GM12878 (cell line): ENCODE measurements around the gene LPCAT4. TPM values are rescaled to one million over a fixed set of nuclear protein-coding genes. Genes with fewer than 3 reads are reported as not detected.

ENCODE experiments used
- ATAC-seq: fragments of 200-7000 bp; cut with Tn5 transposase; 3 replicates; pipeline ENCODE4 v1.9.1; 2020; ENCODE audit warnings: mild to moderate bottlenecking, moderate library complexity
- BruUV-seq: library from RNA; stranded (reverse); fragments of 400-500 nt; replicated peaks from 2 replicates; lab custom pipeline; 2021; lab: Mats Ljungman, UMichigan
- CTCF ChIA-PET: fragments of 300-600 bp; sonication (Branson Sonifier 250); formaldehyde crosslinking; extraction: SDS; loops from one replicate; lab custom pipeline; 2021; ENCODE audit warnings: inconsistent platforms; lab: Yijun Ruan, JAX
- POLR2A ChIA-PET: fragments of 350-600 bp; formaldehyde crosslinking; extraction: SDS; loops from one replicate; lab custom pipeline; 2021; ENCODE audit warnings: inconsistent platforms; lab: Charles Lee
- RAD21 ChIA-PET: fragments of 300-600 bp; sonication (Branson Sonifier 250); formaldehyde crosslinking; loops from one replicate; lab custom pipeline; 2023; ENCODE audit warnings: antibody characterized with exemption; ENCODE audit not compliant: unreplicated experiment; lab: Charles Lee
- SMC1A ChIA-PET: fragments of 300-600 bp; sonication (Branson Sonifier 250); formaldehyde crosslinking; loops from one replicate; lab custom pipeline; 2023; ENCODE audit not compliant: unreplicated experiment, uncharacterized antibody; lab: Charles Lee
- DNase-seq: peaks from one replicate; pipeline ENCODE4 v3.0.0-alpha.2; 2011; ENCODE audit warnings: low read depth, low spot score
- FAIRE-seq: peaks from 3 replicates; lab custom pipeline; 2011; peaks lifted over from hg19 to GRCh38; lab: Jason Lieb, UNC
- H2AFZ ChIP-seq: 2 replicates; pipeline ENCODE4 v1.6.0; 2011; ENCODE audit warnings: low read depth, low read length, control low read depth; ENCODE audit not compliant: control insufficient read depth
- H3K27ac ChIP-seq: 2 replicates; pipeline ENCODE4 v1.5.1; 2011; ENCODE audit warnings: control low read depth; ENCODE audit not compliant: control insufficient read depth, insufficient read depth
- H3K27me3 ChIP-seq, 2 experiments: replicated peaks in 1 of 2; 2 replicates each; pipeline versions ENCODE4 v1.6.0 to v1.6.1; 2011; ENCODE audit warnings: low read length in 1 of 2; ENCODE audit not compliant: control insufficient read depth in 2 of 2, insufficient read depth in 2 of 2
- H3K36me3 ChIP-seq, 2 experiments: 2 replicates each; pipeline ENCODE4 v1.5.1; 2011; ENCODE audit warnings: low read length in 1 of 2; ENCODE audit not compliant: control insufficient read depth in 2 of 2, insufficient read depth in 2 of 2
- H3K4me1 ChIP-seq: 2 replicates; pipeline ENCODE4 v1.6.1; 2011; ENCODE audit warnings: mild to moderate bottlenecking, low read length, moderate library complexity, mixed read lengths; ENCODE audit not compliant: control insufficient read depth, insufficient read depth
- H3K4me2 ChIP-seq: 2 replicates; pipeline ENCODE4 v1.6.0; 2011; ENCODE audit warnings: control low read depth; ENCODE audit not compliant: control insufficient read depth, insufficient read depth
- H3K4me3 ChIP-seq: fragments of 200-600 bp; sonication (generic); 2 replicates; pipeline ENCODE4 v1.5.1; 2016
- H3K79me2 ChIP-seq: 2 replicates; pipeline ENCODE4 v1.6.0; 2011; ENCODE audit warnings: low read length; ENCODE audit not compliant: control insufficient read depth, insufficient read depth
- H3K9ac ChIP-seq: 2 replicates; pipeline ENCODE4 v1.8.0; 2011; ENCODE audit warnings: low read length, control low read depth, mixed read lengths; ENCODE audit not compliant: control insufficient read depth, insufficient read depth
- H3K9me3 ChIP-seq: replicated peaks from 3 replicates; pipeline ENCODE4 v1.5.1; 2011; ENCODE audit warnings: mild to moderate bottlenecking, low read length; ENCODE audit not compliant: control insufficient read depth, insufficient read depth
- H4K20me1 ChIP-seq: 2 replicates; pipeline ENCODE4 v1.6.0; 2011; ENCODE audit not compliant: control insufficient read depth, insufficient read depth
- GATAD2B ChIP-seq: fragments of 450-650 bp; conservative IDR thresholded peaks from 2 replicates; pipeline ENCODE4 v1.6.1; 2017; ENCODE audit warnings: low read depth, mild to moderate bottlenecking, moderate library complexity
- MEF2A ChIP-seq: IDR thresholded peaks from 2 replicates; pipeline ENCODE4 v1.6.1; 2011; ENCODE audit warnings: low read depth, mild to moderate bottlenecking, low read length, moderate library complexity; ENCODE audit not compliant: insufficient read depth
- NFYB ChIP-seq: IDR thresholded peaks from 2 replicates; pipeline ENCODE4 v1.6.1; 2011; ENCODE audit warnings: low read depth, mild to moderate bottlenecking, low read length, improper control_type of control experiment, moderate library complexity; ENCODE audit not compliant: insufficient read depth
- SP1 ChIP-seq: IDR thresholded peaks from one replicate; pipeline ENCODE4 v1.6.1; 2011; ENCODE audit warnings: low read depth, low read length
- WGBS: methylation state at CpG from one replicate; pipeline ENCODE4 v1.1.6; 2016; ENCODE audit warnings: low lambda C conversion rate; ENCODE audit not compliant: insufficient replicate concordance, insufficient coverage; ENCODE audit errors: missing lambda C conversion rate; 5-methylcytosine and 5-hydroxymethylcytosine counted together
- in situ Hi-C: fragments of 300-500 bp; cut with MboI; formaldehyde crosslinking; loops from 9 replicates; pipeline ENCODE4 v1.14.3; 2018; ENCODE audit warnings: mixed read lengths
- intact Hi-C: fragments of 100-400 bp; cut with micrococcal nuclease; formaldehyde crosslinking; loops from one replicate; pipeline ENCODE4 v1.14.2; 2022; ENCODE audit not compliant: unreplicated experiment
- polyA plus RNA-seq, 11 experiments: library from polyadenylated mRNA; depleted of rRNA in 4 of 11; unstranded in 6 of 11; stranded (reverse) in 5 of 11; fragments of >200 nt; fragmentation: Nextera tagmentation in 4 of 11; fragmentation: Illumina TruSeq in 1 of 11; extraction: Ambion mirVana in 4 of 11; extraction: Trizol in 1 of 11; gene quantifications; 1 replicate in 1 of 11; 2 replicates in 10 of 11; pipeline versions ENCODE4 v1.2.1 to v1.2.3, GENCODE V29; 2011 to 2016; ENCODE audit warnings: inconsistent platforms in 2 of 11, missing spikeins in 2 of 11, low read depth in 1 of 11
- total RNA-seq, 4 experiments: library from RNA; depleted of rRNA in 3 of 4; stranded (reverse); fragments of >200 nt in 3 of 4; fragmentation: Illumina TruSeq in 1 of 4; extraction: Trizol in 1 of 4; gene quantifications; 2 replicates each; pipeline versions ENCODE4 v1.2.1 to v1.2.3, GENCODE V29; 2013 to 2021
- TF ChIP-seq, protein P1 (sequence below): IDR thresholded peaks from 2 replicates; pipeline ENCODE4 v1.6.1; 2011; ENCODE audit warnings: low read depth, low read length, improper control_type of control experiment, borderline replicate concordance
- TF ChIP-seq, protein P2 (sequence below): fragments of 450-650 bp; IDR thresholded peaks from 2 replicates; pipeline ENCODE4 v1.6.1; 2016; ENCODE audit warnings: mild to moderate bottlenecking
- TF ChIP-seq, protein P3 (sequence below): fragments of 450-650 bp; formaldehyde crosslinking; IDR thresholded peaks from 2 replicates; pipeline ENCODE4 v1.4.0; 2020; ENCODE audit warnings: mild to moderate bottlenecking, moderate library complexity
- TF ChIP-seq, protein P4 (sequence below): IDR thresholded peaks from 2 replicates; pipeline ENCODE4 v1.6.1; 2011; ENCODE audit warnings: mild to moderate bottlenecking, low read depth, low read length, moderate library complexity; ENCODE audit not compliant: insufficient replicate concordance

Gene LPCAT4
- total and polyA plus RNA-seq, 10 of the 15 experiments (the other 5 are each of a cell fraction or from before 2014, with no cell fraction given): 14.4 to 57.2 (median 33.0) TPM

DNA sequence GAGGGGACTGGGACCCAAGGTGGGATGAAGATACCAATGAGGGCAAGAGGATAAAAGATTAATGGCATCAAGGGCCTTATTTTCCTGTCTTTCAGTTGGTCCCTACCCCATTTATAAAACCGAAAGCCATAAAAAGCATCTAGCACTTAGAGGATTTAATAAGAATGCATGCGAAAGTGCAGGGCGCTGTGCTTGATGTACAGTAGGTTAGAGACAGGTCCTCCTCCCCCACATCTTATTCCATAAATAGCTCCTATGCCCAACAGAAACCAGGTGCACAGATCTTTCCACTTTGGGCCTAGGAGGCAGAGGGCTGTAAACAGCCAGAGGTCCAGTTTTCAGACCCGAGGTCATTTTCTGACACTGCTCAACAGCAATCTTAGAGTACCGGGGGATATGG lies 1.2 kb downstream of the LPCAT4 start (continued):
- TF ChIP-seq, protein P1, sequence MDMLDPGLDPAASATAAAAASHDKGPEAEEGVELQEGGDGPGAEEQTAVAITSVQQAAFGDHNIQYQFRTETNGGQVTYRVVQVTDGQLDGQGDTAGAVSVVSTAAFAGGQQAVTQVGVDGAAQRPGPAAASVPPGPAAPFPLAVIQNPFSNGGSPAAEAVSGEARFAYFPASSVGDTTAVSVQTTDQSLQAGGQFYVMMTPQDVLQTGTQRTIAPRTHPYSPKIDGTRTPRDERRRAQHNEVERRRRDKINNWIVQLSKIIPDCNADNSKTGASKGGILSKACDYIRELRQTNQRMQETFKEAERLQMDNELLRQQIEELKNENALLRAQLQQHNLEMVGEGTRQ: no peak
- no peak for TF ChIP-seq GATAD2B
- TF ChIP-seq, all 136 proteins: peak for 0

DNA sequence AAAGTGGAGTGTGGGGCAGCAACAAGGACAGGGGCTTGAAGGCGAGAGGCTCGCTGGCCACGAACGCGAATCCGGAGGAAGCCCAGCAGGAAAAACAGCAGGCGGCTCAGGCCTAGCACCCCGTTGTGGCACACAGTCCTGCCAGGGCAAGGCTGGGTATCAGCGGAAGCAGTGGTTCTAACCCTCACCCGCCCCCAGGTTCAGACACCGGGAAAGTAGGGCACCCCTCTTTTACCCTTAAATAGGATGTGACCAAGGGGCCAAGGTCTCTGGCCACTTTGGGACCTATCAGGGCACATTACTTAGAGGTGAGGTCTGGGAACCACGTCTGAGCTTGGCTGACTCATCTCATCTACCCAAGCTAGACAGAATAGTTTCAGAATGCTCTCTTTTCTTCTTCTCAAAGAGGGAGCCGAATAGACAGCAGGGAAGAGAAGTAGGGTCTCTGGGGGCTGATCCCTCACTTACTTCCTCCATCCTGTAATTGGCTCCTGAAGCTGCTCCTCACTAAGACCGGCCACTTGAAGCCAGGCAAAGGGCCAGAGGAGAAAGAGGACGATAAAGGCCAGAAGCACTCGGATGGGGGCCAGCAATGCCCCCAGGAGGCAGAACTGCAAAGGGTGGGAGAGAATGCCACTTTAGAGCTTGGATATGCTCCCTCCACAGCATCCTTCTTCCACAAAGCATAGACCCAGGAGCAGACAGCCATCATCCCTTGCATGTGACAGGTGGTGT lies 1.7 kb downstream of the LPCAT4 start:
- H3K4me1 ChIP-seq: peaks cover 30% of the 10 kb centered on the region
- peak overlapping the region; percentile 33 for H3K9ac ChIP-seq
- H3K27ac ChIP-seq: peak overlapping the region; percentile 0
- RAD21 ChIA-PET: interaction anchor here (0.9 to 4.3 kb wide), 12 partner anchors 8 to 223 kb away, joined by 3 to 37 read pairs (median 8); partner anchors contain the start of genes EMC4, NOP10, NUTM1 and SLC12A6
- CTCF ChIA-PET: interaction anchor here (1.0 to 4.3 kb wide), 5 partner anchors 22 to 218 kb away, joined by 3 to 66 read pairs (median 20); partner anchors contain the start of genes GOLGA8B, NOP10, NUTM1 and SLC12A6
- peaks cover 27% of the 10 kb centered on the region for H3K79me2 ChIP-seq
- intact Hi-C loops: loop anchor here (5.0 kb wide), 2 partner anchors 38 to 263 kb away; partner anchors contain the start of genes EMC7 and PGBD4
- TF ChIP-seq SP1 (peak; percentile 43), MEF2A (no peak), NFYB (peak; percentile 88)
- TF ChIP-seq, protein P2, sequence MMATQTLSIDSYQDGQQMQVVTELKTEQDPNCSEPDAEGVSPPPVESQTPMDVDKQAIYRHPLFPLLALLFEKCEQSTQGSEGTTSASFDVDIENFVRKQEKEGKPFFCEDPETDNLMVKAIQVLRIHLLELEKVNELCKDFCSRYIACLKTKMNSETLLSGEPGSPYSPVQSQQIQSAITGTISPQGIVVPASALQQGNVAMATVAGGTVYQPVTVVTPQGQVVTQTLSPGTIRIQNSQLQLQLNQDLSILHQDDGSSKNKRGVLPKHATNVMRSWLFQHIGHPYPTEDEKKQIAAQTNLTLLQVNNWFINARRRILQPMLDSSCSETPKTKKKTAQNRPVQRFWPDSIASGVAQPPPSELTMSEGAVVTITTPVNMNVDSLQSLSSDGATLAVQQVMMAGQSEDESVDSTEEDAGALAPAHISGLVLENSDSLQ: peak; percentile 96
- TF ChIP-seq, protein P3, sequence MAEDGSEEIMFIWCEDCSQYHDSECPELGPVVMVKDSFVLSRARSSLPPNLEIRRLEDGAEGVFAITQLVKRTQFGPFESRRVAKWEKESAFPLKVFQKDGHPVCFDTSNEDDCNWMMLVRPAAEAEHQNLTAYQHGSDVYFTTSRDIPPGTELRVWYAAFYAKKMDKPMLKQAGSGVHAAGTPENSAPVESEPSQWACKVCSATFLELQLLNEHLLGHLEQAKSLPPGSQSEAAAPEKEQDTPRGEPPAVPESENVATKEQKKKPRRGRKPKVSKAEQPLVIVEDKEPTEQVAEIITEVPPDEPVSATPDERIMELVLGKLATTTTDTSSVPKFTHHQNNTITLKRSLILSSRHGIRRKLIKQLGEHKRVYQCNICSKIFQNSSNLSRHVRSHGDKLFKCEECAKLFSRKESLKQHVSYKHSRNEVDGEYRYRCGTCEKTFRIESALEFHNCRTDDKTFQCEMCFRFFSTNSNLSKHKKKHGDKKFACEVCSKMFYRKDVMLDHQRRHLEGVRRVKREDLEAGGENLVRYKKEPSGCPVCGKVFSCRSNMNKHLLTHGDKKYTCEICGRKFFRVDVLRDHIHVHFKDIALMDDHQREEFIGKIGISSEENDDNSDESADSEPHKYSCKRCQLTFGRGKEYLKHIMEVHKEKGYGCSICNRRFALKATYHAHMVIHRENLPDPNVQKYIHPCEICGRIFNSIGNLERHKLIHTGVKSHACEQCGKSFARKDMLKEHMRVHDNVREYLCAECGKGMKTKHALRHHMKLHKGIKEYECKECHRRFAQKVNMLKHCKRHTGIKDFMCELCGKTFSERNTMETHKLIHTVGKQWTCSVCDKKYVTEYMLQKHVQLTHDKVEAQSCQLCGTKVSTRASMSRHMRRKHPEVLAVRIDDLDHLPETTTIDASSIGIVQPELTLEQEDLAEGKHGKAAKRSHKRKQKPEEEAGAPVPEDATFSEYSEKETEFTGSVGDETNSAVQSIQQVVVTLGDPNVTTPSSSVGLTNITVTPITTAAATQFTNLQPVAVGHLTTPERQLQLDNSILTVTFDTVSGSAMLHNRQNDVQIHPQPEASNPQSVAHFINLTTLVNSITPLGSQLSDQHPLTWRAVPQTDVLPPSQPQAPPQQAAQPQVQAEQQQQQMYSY: no peak
- TF ChIP-seq, protein P4, sequence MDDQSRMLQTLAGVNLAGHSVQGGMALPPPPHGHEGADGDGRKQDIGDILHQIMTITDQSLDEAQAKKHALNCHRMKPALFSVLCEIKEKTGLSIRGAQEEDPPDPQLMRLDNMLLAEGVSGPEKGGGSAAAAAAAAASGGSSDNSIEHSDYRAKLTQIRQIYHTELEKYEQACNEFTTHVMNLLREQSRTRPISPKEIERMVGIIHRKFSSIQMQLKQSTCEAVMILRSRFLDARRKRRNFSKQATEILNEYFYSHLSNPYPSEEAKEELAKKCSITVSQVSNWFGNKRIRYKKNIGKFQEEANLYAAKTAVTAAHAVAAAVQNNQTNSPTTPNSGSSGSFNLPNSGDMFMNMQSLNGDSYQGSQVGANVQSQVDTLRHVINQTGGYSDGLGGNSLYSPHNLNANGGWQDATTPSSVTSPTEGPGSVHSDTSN: peak; percentile 93
- DNase-seq: no peak
- in situ Hi-C loops: no loop called here
- FAIRE-seq: peak; percentile 56
- peak overlapping the region; percentile 83 for H3K4me3 ChIP-seq
- H3K27me3 ChIP-seq: no peaks in the 10 kb centered on the region
- peak overlapping the region; percentile 40 for H2AFZ ChIP-seq
- peaks cover 0 to 15% of the 10 kb centered on the region in 2 experiments; a peak in 3 of 4 replicates for H3K36me3 ChIP-seq
- 62% methylated on average over 16 of the region's 16 CpGs for WGBS
- no peaks in the 10 kb centered on the region for H3K9me3 ChIP-seq
- H3K4me2 ChIP-seq: peak overlapping the region; percentile 98
- POLR2A ChIA-PET: interaction anchor here (0.5 to 1.5 kb wide), 4 partner anchors 22 to 81 kb away, joined by 3 to 8 read pairs (median 4); partner anchors contain the start of genes NOP10, NUTM1 and SLC12A6
- SMC1A ChIA-PET: interaction anchor here (1.2 to 3.9 kb wide), 7 partner anchors 10 to 177 kb away, joined by 3 to 30 read pairs (median 10); partner anchors contain the start of genes NOP10, NUTM1 and SLC12A6
- BruUV-seq: no TSS peak
- peak; percentile 1; the same call in 2 of the 3 replicates for ATAC-seq
- H4K20me1 ChIP-seq: no peaks in the 10 kb centered on the region
